Skin epidermis (tissue), 12 donors: Measurements from ENCODE around the gene GALNT9.
A peak's percentile ranks its signal among the peaks of the same experiment; 100 is the strongest.

Source experiments
- H3K27ac ChIP-seq, 21 experiments: fragments of 200-600 bp; sonication (generic) in 11 of 21; one replicate each; pipeline ENCODE4 v1.5.0; 2020; ENCODE audit warnings: mild to moderate bottlenecking in 3 of 21, inconsistent platforms in 2 of 21, moderate library complexity in 2 of 21
- H3K4me3 ChIP-seq, 7 experiments: fragments of 200-600 bp; sonication (generic) in 2 of 7; one replicate each; pipeline ENCODE4 v1.5.0; 2020; ENCODE audit warnings: inconsistent platforms in 2 of 7, mild to moderate bottlenecking in 2 of 7, moderate library complexity in 1 of 7

GALNT9 gene

DNA sequence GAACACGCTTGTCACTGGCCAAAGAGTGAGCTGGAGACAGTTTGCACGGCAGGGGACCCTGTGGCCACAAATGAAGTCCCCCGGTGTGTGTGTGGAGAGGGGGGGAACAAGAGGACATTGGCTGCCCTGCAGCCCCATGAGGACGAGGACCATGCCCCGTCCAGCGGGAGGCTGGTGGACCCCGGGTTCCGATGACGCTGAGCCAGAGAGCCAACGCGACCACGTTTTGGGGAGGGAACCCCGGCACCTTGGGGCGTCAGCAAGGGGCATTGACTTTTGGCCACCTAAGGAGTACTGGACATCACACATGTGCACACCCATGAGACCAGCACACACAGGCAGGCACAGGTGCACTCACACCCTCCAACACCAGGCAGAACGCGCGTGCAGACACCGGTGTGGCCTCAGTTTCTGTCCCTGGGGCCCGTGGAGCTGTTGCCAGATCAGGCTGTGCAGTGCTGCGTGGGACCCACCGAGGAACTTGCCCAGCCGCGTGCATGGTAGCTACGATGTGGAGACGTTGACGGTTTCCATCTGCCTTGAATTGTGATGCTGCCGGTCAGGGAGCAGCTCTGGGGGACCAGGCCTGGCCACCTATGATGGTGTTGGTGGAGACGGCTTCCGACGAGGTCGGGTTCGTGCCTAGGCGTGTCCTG, 158.6 kb downstream of the GALNT9 start:
- Histone ChIP-seq H3K27ac (no peak overlapping the region), H3K4me3 (no peak overlapping the region)

DNA sequence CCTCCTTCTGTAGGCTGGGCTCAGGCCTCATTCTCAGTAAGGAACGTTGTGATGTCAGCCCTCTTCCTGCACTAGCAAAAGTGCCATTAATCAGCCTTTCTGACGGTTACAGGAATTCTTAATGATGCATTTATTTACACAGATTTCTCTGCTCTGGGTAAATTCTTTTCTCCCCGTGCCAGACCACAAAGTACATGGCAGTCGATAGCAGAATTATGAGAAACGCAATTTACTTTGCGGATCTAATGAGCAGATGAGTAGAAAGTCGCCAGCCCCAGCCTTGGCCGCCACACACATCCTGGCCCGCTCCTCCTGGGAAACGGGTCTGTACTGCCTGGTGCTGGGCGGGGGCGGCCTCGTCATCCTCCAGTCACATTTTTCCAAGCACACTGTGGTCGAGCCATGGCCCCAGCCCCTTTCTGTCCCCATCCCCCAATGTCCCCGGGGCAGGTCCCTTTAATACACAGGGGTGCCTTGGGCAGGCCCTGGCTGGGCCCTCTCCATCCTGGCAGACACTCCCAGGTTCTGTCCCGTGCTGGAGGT, 159.2 kb downstream of the GALNT9 start:
- Histone ChIP-seq H3K27ac (no peak overlapping the region), H3K4me3 (no peak overlapping the region)

GRCh38 chr12:132169376-132169775, 160.0 kb downstream of the GALNT9 start:
- H3K4me3 ChIP-seq: no peak overlapping the region
- no peak overlapping the region for H3K27ac ChIP-seq

- Histone ChIP-seq H3K27ac (no peak overlapping the region), H3K4me3 (no peak overlapping the region)
Measured at GRCh38 chr12:132168311-132169031, 160.9 kb downstream of the GALNT9 start.

DNA sequence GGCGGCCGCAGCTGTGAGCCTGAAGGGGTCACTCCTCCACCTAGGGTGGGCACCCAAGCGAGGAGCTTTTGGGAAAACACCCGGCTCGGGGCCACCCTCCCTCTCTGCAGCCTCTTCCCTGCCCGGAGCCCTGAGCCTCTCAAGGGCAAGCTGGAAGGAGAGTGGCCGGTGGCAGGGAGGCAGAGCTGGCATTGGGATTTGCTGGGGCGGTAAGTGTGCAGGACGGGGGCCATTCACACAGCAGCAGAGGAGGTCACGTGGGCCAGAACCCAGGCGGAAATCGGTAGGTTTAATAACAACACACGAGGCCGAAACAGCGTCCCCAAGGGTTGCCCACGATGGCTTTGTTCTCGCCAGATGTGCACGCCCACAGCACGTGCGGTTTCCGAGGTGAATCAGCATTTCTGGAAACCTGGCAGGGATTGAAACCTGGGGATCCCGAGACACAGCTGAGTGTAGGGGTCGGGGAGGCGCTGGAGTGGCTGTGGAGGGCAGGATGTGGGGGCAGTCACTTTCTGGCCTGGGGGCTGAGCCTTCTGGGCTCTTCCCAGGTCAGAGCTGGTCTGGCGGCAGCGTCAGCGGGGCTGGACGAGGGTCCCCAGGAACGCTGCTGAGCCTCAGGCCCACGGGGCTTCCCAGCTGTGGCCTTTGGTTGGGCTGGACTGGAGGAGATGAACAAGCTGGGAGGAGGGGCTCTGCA, 161.6 kb downstream of the GALNT9 start:
- H3K27ac ChIP-seq: no peak overlapping the region

GRCh38 chr12:132166801-132167591, 162.4 kb downstream of the GALNT9 start:
- H3K27ac ChIP-seq: no peak overlapping the region
- H3K4me3 ChIP-seq: no peak overlapping the region

More for the DNA sequence above, 161.6 kb downstream of the GALNT9 start:
- H3K4me3 ChIP-seq: no peak overlapping the region

DNA sequence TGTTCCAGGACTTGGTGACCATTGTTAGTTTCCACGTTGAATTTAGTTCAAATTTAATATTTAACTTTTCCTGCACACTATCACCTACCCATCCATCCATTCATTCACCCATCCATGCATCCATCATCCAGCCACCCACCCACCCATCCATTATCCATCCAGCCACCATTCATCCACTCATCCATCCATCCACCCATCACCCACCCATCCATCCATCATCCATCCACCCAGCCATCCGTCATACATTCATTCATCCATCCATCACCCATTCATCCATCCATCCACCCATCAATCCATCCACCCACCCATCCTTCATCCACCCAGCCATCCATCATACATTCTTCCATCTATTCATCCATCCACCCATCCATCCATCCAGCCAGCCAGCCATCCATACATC, 163.3 kb downstream of the GALNT9 start:
- no peak overlapping the region for H3K27ac ChIP-seq
- no peak overlapping the region for H3K4me3 ChIP-seq

DNA sequence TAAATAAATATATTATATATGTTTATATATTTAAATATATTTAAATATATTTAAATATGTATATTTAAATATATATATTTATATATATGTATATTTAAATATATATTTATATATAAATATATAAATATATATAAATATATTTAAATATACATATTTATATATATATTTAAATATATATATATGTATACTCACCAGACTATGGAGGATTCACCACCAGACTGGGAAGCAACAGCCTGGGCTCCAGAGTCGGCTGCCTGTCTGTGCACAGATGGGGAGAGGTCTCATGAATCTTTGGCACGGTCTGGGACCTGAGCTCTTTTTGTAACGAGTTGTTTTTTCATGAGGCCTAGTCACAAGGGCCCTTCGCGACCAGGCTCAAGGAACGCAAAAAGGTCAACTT, 163.8 kb downstream of the GALNT9 start:
- no peak overlapping the region for H3K27ac ChIP-seq
- no peak overlapping the region for H3K4me3 ChIP-seq

- Histone ChIP-seq H3K27ac (no peak overlapping the region), H3K4me3 (no peak overlapping the region)
Measured at GRCh38 chr12:132164426-132164825, 165.0 kb downstream of the GALNT9 start.

- Histone ChIP-seq H3K27ac (no peak overlapping the region), H3K4me3 (no peak overlapping the region)
Measured at GRCh38 chr12:132163911-132164288, 165.5 kb downstream of the GALNT9 start.

GRCh38 chr12:132163041-132163910, 166.1 kb downstream of the GALNT9 start:
- Histone ChIP-seq H3K27ac (peak overlapping the region in 2 of 21 experiments; percentile 26 to 56), H3K4me3 (no peak overlapping the region)

DNA sequence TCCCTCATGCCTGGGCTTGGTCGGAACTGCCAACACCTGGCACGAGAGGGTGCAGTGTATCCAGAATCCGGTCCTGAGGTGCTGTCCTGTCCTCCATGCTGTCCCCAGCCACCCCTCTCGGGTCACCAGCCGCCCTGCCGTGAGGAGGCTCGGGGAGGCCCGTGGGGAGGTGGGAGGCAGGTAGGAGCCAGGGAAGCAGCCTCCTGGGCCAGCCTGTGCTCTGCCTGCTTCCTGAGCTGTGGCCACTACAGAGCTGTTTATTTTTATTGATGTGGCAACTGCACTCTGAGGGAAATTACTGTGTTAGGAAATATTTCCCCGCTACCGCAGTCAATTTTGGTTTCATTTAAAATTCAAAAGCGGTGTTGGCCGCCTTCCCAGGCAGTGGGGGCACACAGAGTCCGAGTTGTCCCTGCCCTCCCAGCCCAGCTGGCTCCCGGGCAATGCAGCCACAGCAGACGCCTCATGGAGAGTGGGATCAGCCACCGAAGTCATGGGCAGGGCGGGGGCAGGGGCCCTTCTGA, 166.8 kb downstream of the GALNT9 start:
- no peak overlapping the region for H3K4me3 ChIP-seq
- peak overlapping the region in 4 of 21 experiments; percentile 18 to 56 (median 30) for H3K27ac ChIP-seq

DNA sequence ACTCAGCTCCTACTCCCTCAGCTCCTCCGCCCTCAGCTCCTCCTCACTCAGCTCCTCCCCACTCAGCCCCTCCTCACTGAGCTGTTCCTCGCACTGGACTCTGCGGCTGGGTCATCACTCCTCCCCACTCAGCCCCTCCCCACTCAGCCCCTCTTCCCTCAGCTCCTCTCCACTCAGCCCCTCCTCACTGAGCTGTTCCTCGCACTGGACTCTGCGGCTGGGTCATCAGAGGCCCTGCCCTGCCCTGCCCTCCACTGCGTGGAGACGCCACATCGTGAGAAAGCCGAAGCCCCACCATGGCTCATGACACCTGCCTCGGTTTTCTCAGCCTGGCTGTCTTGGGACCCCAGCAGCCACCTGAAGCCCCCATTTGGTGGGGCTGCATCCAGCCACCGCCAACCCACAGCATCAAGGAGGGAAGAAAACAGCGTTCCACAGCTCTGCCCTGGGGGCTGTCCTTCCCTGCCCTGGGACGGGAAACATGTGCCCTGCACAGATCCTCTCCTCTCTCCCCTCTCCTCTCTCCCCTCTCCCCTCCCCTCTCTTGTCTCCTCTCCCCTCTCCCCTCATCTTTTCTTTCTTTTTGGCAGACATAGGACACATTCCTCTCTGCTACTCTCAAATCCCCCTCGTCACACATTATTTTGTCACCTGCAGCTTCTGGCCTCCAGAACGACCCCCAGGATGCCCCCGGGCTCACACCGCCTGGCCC, 167.4 kb downstream of the GALNT9 start:
- Histone ChIP-seq H3K4me3 (no peak overlapping the region), H3K27ac (peak overlapping the region in 4 of 21 experiments; percentile 18 to 56 (median 30))

DNA sequence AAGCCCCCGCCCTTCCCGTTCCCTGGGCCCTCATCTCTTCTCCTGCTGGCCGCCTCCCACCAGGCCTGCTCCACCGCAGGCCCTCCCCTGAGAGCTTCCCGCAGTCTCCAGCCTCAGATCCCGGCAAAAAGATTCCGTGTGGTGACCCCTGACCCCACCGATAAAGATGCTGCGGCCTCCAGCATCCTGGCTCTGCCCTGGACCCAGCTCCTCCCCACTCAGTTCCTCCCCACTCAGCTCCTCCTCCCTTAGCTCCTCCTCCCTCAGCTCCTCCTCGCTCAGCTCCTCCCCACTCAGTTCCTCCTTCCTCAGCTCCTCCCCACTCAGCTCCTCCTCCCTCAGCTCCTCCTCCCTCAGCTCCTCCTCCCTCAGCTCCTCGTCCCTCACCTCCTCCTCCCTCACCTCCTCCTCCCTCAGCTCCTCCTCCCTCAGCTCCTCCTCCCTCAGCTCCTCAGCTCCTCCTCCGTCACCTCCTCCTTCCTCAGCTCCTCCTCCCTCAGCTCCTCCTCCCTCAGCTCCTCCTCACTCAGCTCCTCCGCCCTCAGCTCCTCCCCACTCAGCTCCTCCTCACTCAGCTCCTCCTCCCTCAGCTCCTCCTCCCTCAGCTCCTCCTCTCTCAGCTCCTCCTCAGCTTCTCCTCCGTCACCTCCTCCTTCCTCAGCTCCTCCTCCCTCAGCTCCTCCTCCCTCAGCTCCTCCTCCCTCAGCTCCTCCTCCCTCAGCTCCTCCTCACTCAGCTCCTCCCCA, 168.2 kb downstream of the GALNT9 start:
- Histone ChIP-seq H3K4me3 (no peak overlapping the region), H3K27ac (no peak overlapping the region)

GRCh38 chr12:132160601-132161035, 168.8 kb downstream of the GALNT9 start:
- H3K27ac ChIP-seq: no peak overlapping the region
- no peak overlapping the region for H3K4me3 ChIP-seq

GRCh38 chr12:132160016-132160415, 169.4 kb downstream of the GALNT9 start:
- Histone ChIP-seq H3K27ac (no peak overlapping the region), H3K4me3 (no peak overlapping the region)

DNA sequence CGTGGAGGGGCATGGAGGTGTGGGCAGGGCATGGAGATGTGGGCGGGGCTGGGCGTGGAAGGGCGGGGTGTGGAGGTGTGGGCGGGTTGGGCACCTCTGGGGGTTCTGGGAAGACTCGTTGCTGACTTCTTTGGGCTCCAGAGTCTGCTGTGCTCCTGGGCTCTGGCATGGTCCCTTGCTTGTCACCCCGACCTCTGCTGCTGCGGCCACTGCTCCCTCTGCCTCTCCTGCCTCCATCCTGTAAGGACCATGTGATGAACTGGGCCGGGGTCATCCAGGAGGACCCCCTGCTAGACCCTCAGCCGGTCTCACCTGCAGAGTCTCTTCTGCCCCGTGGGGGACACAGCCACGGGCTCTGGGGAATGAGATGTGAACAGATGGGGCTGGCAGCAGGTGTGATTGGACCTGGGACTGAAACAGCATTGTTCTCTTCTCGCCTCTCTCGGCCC, 169.8 kb downstream of the GALNT9 start:
- H3K4me3 ChIP-seq: no peak overlapping the region
- no peak overlapping the region for H3K27ac ChIP-seq
